GM12878 (cell line): ENCODE results near the gene PIM2. TPM values are rescaled to one million over a fixed set of nuclear protein-coding genes. Genes with fewer than 3 reads are reported as not detected.

Experiments used
- BHLHE40 ChIP-seq, 2 experiments: fragments of 450-650 bp in 1 of 2; IDR thresholded peaks; 2 replicates each; pipeline ENCODE4 v1.6.1; 2011 to 2017; ENCODE audit warnings: low read depth in 2 of 2, borderline replicate concordance in 1 of 2, improper control_type of control experiment in 1 of 2, low read length in 1 of 2, mild to moderate bottlenecking in 1 of 2
- CBX3 ChIP-seq: fragments of 200-600 bp; sonication (generic); IDR thresholded peaks from 2 replicates; pipeline ENCODE4 v1.6.1; 2016; ENCODE audit warnings: low read depth, borderline replicate concordance
- CREM ChIP-seq: IDR thresholded peaks from 2 replicates; pipeline ENCODE4 v1.6.1; 2014; ENCODE audit warnings: antibody characterized with exemption, low read depth
- CTCF ChIP-seq, 3 experiments: IDR thresholded peaks in 2 of 3; conservative IDR thresholded peaks in 1 of 3; 2 replicates each; pipeline ENCODE4 v1.5.1; 2011; ENCODE audit warnings: low read depth in 3 of 3, low read length in 3 of 3, mild to moderate bottlenecking in 3 of 3, control low read depth in 2 of 3, moderate library complexity in 2 of 3, inconsistent platforms in 1 of 3, mixed read lengths in 1 of 3; ENCODE audit not compliant: control insufficient read depth in 2 of 3, insufficient read depth in 1 of 3; ENCODE audit errors: extremely low read depth in 1 of 3
- GABPA ChIP-seq: IDR thresholded peaks from 2 replicates; pipeline ENCODE4 v1.6.1; 2014; ENCODE audit warnings: antibody characterized with exemption, low read depth, mild to moderate bottlenecking, inconsistent platforms
- IKZF1 ChIP-seq: fragments of 450-650 bp; conservative IDR thresholded peaks from 2 replicates; pipeline ENCODE4 v1.6.1; 2017; ENCODE audit warnings: antibody characterized with exemption, mild to moderate bottlenecking
- IKZF2 ChIP-seq, 2 experiments: fragments of 450-650 bp; IDR thresholded peaks; 2 replicates each; pipeline ENCODE4 v1.6.1; 2017; ENCODE audit warnings: mild to moderate bottlenecking in 2 of 2, moderate library complexity in 2 of 2
- IRF3 ChIP-seq: fragments of 450-650 bp; IDR thresholded peaks from 2 replicates; pipeline ENCODE4 v1.6.1; 2014; ENCODE audit warnings: mild to moderate bottlenecking
- MXI1 ChIP-seq: fragments of 150-350 bp; IDR thresholded peaks from 2 replicates; pipeline ENCODE4 v1.6.1; 2011; ENCODE audit warnings: low read depth, mild to moderate bottlenecking, inconsistent platforms, low read length, improper control_type of control experiment
- NR2C1 ChIP-seq: fragments of 450-650 bp; IDR thresholded peaks from 2 replicates; pipeline ENCODE4 v1.6.1; 2017; ENCODE audit warnings: antibody characterized with exemption, mild to moderate bottlenecking, moderate library complexity
- NR2F1 ChIP-seq: fragments of 450-650 bp; conservative IDR thresholded peaks from 2 replicates; pipeline ENCODE4 v1.6.1; 2017; ENCODE audit warnings: mild to moderate bottlenecking
- PKNOX1 ChIP-seq: fragments of 450-650 bp; IDR thresholded peaks from 2 replicates; pipeline ENCODE4 v1.6.1; 2016; ENCODE audit warnings: mild to moderate bottlenecking
- RB1 ChIP-seq: fragments of 450-650 bp; formaldehyde crosslinking; IDR thresholded peaks from 2 replicates; pipeline ENCODE4 v1.6.1; 2017; ENCODE audit warnings: mild to moderate bottlenecking, borderline replicate concordance
- STAT3 ChIP-seq: IDR thresholded peaks from 2 replicates; pipeline ENCODE4 v1.6.1; 2011; ENCODE audit warnings: low read depth, low read length, improper control_type of control experiment
- polyA plus RNA-seq, 11 experiments: library from polyadenylated mRNA; depleted of rRNA in 4 of 11; unstranded in 6 of 11; stranded (reverse) in 5 of 11; fragments of >200 nt; fragmentation: Nextera tagmentation in 4 of 11; fragmentation: Illumina TruSeq in 1 of 11; extraction: Ambion mirVana in 4 of 11; extraction: Trizol in 1 of 11; gene quantifications; 1 replicate in 1 of 11; 2 replicates in 10 of 11; pipeline versions ENCODE4 v1.2.1 to v1.2.3, GENCODE V29; 2011 to 2016; ENCODE audit warnings: inconsistent platforms in 2 of 11, missing spikeins in 2 of 11, low read depth in 1 of 11
- total RNA-seq, 4 experiments: library from RNA; depleted of rRNA in 3 of 4; stranded (reverse); fragments of >200 nt in 3 of 4; fragmentation: Illumina TruSeq in 1 of 4; extraction: Trizol in 1 of 4; gene quantifications; 2 replicates each; pipeline versions ENCODE4 v1.2.1 to v1.2.3, GENCODE V29; 2013 to 2021
- TF ChIP-seq, protein P1 (sequence below): fragments of 150-350 bp; IDR thresholded peaks from 2 replicates; pipeline ENCODE4 v1.6.1; 2016; ENCODE audit warnings: low read depth, low read length
- TF ChIP-seq, protein P2 (sequence below): fragments of 450-650 bp; IDR thresholded peaks from 2 replicates; pipeline ENCODE4 v1.6.1; 2018; ENCODE audit warnings: borderline replicate concordance, mild to moderate bottlenecking; ENCODE audit not compliant: partially characterized antibody
- TF ChIP-seq, protein P3 (sequence below): fragments of 450-650 bp; IDR thresholded peaks from 2 replicates; pipeline ENCODE4 v1.6.1; 2017; ENCODE audit warnings: borderline replicate concordance

Gene PIM2
- total and polyA plus RNA-seq, 10 of the 15 experiments (the other 5 are each of a cell fraction or from before 2014, with no cell fraction given), result 19.2 to 96.8 (median 32.3) TPM

- TF ChIP-seq MXI1 (peak; percentile 21; the same call in 1 of the 2 replicates), RB1 (no peak), NR2C1 (no peak), GABPA (no peak), PKNOX1 (no peak), BHLHE40 (IDR thresholded peaks at IDR 0.05; ENCODE audit: borderline replicate concordance in 1 of 2, low read depth in 2 of 2, low read length in 1 of 2) (0 out of 4 replicates have a peak, but pooled peaks of 1 of the 2 experiments have one; percentile 38), IKZF1 (peak; percentile 47), IKZF2 (IDR thresholded peaks at IDR 0.05) (peak; percentile 54 to 65; a peak in 3 of 4 replicates), CTCF (IDR thresholded peaks at IDR 0.05 in 2 of 3, conservative IDR thresholded peaks at IDR 0.05 in 1 of 3; ENCODE audit: control insufficient read depth in 2 of 3, extremely low read depth in 1 of 3, insufficient read depth in 1 of 3, low read depth in 3 of 3, low read length in 3 of 3) (no peak), STAT3 (no peak), IRF3 (no peak), CBX3 (no peak), NR2F1 (no peak), CREM (peak; percentile 27; the same call in 1 of the 2 replicates)
- TF ChIP-seq, protein P1, sequence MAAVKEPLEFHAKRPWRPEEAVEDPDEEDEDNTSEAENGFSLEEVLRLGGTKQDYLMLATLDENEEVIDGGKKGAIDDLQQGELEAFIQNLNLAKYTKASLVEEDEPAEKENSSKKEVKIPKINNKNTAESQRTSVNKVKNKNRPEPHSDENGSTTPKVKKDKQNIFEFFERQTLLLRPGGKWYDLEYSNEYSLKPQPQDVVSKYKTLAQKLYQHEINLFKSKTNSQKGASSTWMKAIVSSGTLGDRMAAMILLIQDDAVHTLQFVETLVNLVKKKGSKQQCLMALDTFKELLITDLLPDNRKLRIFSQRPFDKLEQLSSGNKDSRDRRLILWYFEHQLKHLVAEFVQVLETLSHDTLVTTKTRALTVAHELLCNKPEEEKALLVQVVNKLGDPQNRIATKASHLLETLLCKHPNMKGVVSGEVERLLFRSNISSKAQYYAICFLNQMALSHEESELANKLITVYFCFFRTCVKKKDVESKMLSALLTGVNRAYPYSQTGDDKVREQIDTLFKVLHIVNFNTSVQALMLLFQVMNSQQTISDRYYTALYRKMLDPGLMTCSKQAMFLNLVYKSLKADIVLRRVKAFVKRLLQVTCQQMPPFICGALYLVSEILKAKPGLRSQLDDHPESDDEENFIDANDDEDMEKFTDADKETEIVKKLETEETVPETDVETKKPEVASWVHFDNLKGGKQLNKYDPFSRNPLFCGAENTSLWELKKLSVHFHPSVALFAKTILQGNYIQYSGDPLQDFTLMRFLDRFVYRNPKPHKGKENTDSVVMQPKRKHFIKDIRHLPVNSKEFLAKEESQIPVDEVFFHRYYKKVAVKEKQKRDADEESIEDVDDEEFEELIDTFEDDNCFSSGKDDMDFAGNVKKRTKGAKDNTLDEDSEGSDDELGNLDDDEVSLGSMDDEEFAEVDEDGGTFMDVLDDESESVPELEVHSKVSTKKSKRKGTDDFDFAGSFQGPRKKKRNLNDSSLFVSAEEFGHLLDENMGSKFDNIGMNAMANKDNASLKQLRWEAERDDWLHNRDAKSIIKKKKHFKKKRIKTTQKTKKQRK, result no peak
- TF ChIP-seq, protein P2, sequence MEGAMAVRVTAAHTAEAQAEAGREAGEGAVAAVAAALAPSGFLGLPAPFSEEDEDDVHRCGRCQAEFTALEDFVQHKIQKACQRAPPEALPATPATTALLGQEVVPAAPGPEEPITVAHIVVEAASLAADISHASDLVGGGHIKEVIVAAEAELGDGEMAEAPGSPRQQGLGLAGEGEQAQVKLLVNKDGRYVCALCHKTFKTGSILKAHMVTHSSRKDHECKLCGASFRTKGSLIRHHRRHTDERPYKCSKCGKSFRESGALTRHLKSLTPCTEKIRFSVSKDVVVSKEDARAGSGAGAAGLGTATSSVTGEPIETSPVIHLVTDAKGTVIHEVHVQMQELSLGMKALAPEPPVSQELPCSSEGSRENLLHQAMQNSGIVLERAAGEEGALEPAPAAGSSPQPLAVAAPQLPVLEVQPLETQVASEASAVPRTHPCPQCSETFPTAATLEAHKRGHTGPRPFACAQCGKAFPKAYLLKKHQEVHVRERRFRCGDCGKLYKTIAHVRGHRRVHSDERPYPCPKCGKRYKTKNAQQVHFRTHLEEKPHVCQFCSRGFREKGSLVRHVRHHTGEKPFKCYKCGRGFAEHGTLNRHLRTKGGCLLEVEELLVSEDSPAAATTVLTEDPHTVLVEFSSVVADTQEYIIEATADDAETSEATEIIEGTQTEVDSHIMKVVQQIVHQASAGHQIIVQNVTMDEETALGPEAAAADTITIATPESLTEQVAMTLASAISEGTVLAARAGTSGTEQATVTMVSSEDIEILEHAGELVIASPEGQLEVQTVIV, result no peak
- TF ChIP-seq, protein P3, sequence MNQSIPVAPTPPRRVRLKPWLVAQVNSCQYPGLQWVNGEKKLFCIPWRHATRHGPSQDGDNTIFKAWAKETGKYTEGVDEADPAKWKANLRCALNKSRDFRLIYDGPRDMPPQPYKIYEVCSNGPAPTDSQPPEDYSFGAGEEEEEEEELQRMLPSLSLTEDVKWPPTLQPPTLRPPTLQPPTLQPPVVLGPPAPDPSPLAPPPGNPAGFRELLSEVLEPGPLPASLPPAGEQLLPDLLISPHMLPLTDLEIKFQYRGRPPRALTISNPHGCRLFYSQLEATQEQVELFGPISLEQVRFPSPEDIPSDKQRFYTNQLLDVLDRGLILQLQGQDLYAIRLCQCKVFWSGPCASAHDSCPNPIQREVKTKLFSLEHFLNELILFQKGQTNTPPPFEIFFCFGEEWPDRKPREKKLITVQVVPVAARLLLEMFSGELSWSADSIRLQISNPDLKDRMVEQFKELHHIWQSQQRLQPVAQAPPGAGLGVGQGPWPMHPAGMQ, result no peak
Measured at GRCh38 chrX:48933757-48934156, 14.9 kb upstream of the PIM2 start (continued).
